ENCODE results near the gene SLC25A46.
"Not testable (repeated sequence)": the region's sequence is repeated elsewhere in the genome, so short reads cannot be mapped to it uniquely, and the experiment has no call there.

SLC25A46 gene

DNA sequence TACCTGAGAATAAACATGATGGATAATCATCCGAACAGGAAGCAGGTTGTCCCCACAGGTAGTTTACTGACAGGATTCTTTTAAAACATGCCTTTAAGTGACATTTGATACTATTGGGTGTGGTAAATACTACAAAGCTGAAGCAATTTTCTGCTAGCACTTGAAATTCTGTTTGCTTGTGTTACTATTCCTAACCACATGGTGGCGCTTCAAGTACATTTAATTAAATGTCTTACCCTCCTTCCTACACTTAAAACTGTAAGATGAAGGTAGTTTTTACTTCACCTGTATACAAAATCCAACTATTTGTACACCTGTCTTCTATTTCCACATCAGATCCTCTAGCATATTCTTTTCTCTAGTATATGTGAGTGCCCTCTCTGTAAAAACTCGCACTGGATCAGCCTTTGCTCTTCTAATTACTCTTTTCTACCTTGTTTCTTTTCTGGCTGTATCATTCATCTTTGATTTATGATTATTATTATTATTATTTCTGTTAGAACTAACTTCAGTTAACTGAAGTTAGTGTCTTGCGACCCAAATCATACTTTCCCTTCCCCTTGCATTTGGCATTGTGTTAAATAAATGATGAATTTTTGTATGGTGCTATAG lies 18.4 kb downstream of the SLC25A46 start:
- DNase-seq = no peak

DNA sequence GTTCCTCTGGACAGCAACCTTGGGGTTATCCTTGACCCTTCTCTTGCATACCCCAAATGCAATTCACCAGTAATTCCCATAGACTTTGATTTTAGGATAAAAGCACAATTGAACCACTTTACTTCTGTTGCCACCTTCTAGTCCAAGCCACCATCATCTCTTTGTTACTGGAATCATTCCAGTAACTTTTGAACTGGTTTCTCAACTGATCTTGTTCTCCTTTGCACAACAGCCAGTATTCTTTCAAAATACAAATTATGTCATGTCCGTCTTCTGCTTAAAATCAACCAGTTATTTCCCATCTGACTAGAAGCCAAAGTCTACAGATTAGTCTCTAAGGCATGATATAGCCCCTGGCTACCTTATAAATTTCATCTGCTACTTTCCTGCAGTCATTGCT lies 21.4 kb downstream of the SLC25A46 start:
- DNase-seq = no peak

DNA sequence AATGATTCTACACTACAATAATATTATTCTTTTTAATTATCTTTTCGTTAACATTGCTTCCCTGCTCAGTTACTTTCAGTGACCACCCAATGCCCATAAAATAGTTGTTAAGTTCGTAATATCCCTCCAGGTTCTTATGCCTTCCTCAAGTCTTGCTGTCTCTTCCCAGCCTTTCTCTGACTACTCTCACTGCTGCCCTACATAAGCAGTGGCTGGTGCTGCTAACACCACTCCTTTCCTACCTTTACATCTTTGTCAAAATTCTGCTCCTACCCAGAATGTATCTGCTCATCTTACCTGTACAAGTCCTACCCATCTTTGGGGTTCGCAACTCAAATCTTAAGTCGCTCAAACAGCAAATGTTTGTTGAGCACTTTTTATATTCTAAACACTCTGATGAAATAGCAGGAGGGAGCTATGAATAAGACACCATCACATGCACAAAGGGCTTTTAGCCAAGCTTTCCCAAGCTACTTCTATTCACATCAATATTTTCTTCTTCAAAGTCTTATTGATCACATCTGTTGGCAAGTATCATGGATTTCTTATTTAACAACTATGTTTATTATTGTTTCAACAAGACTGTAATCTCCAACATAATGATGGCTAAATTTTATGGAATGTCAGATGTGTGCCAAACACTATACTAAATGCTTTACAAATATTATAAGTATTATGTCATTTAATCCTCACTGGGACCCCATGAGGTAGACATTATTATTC lies 29.5 kb downstream of the SLC25A46 start:
- no peak for DNase-seq

DNA sequence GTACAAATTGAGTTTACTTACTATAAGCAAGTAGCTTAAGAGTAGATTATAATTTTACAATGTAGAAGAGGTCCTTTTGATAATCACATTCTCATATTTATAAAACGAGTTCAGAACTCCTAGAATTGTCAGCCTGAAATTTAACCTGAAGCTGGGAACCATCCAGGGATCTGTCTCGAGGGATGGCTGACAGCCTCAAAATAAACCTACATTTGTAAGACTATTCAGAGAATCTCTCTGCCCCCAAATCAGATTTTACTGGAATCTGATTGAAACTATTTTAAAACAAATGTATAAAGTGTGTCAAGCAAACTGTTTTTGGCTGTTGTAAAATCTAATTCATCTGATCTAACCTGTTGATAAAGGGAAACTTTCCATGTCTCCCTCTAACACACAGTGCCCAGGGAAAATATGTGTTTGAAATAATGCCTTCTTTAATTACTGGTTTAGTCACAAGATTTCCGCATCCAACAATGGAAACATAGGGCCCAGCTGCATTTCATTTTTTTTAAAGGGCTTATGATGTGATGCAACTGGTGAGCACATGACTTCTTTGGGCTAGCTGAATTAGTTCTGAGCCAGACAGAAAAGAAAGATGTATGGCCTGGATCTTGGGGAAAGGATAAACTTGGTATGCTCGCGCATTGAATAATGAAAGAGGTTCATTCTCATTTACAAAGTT lies 30.3 kb downstream of the SLC25A46 start:
- DNase-seq = no peak

DNA sequence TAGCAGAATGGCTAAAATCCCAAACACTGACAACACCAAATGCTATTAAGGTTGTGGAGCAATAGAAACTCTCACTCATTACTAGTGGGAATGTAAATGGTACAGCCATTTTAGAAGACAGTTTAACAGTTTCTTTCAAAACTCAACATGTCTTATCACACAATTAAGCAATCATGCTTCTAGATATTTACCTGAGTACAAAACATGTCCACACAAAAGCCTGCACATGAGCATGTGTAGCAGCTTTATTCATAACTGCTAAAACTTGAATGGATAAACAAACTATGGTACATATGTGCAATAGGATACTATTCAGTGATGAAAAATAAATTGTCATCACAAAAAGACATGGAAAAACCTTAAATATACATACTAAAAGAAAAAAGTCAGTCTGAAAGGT lies 31.5 kb downstream of the SLC25A46 start:
- no peak for DNase-seq

DNA sequence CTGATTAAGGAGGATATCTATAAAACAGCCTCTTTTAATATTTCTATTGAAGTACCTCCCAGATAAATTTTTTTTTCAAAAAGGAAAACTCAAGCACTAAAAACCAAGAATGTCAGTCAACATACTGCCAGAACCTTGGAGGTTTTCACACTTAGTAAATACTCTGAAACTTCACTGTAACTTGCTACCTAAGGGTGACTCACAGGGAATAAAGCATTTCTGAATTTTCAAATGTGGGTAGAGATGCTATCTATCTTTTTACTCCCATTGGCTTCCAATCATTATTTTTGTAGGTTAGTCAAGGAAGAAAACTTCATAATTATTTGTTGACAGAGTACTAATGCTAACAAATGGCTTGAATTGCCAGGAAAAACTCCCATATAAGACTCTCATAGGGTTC lies 46.1 kb downstream of the SLC25A46 start:
- DNase-seq = no peak

DNA sequence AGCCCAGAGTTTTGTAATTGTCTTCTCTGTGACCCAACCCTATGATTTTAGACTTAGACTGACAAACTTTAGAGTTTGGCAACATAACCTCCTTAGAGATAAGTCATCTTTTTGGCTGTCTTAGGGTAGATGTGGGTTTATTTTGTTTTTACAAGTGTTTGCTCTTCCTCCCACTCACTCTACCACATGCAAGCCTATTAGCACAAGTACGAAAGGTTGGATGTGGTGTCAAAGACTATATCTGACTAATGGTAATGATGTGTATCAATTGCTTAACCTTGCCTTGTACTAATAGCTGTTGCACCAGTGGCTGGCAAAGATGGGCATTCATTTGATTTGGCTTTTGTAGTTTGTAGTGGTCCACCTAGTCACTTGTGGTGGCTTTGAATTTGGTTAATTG lies 46.5 kb downstream of the SLC25A46 start:
- DNase-seq = no peak

DNA sequence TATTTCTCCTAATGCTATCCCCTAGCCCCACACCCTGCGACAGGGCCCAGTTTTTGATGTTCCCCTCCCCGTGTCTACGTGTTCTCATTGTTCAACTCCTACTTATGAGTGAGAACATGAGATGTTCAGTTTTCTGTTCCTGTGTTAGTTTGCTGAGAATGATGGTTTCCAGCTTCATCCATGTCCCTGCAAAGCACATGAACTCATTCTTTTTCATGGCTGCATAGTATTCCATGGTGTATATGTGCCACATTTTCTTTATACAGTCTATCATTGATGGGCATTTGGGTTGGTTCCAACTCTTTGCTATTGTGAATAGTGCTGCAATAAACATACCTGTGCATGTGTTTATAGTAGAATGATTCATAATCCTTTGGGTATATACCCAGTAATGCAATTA lies 49.2 kb downstream of the SLC25A46 start:
- not testable (repeated sequence) for DNase-seq

DNA sequence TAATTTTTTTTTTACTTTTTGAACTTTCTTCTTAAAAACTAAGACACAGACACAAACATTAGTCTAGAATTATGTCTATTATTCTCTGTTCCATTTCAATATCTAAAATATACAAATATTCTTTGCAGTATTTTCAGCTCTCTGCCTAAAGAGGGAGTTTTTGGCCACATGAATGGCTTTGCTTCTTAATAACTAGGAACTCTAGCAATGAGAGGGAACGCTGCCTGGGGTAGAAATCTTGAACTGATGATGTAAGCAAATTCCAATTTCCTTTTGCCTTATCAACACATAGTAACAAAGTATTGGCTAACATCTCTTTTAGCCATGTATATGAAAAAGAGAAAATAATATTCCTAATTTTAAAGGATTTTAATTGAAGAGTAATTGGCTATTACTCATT lies 51.9 kb downstream of the SLC25A46 start:
- DNase-seq = no peak

DNA sequence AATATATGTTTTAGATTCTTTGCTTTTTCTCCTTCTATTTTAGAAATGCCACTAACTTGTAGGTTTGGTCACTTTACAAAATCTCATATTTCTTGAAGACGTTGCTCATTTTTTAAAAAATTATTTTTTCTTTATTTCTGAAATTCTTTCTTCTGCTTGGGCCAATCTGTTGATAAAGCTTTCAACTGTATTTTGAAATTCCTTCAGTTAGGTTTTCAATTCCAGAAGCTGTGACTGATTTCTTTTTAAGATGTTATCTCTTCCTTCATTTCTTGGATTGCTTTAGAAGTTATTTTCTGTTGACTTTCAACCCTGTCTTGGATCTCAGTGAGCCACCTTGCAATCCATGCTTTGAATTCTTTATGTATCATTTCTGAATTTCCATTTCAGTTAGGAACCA lies 64.2 kb downstream of the SLC25A46 start:
- no peak for DNase-seq

DNA sequence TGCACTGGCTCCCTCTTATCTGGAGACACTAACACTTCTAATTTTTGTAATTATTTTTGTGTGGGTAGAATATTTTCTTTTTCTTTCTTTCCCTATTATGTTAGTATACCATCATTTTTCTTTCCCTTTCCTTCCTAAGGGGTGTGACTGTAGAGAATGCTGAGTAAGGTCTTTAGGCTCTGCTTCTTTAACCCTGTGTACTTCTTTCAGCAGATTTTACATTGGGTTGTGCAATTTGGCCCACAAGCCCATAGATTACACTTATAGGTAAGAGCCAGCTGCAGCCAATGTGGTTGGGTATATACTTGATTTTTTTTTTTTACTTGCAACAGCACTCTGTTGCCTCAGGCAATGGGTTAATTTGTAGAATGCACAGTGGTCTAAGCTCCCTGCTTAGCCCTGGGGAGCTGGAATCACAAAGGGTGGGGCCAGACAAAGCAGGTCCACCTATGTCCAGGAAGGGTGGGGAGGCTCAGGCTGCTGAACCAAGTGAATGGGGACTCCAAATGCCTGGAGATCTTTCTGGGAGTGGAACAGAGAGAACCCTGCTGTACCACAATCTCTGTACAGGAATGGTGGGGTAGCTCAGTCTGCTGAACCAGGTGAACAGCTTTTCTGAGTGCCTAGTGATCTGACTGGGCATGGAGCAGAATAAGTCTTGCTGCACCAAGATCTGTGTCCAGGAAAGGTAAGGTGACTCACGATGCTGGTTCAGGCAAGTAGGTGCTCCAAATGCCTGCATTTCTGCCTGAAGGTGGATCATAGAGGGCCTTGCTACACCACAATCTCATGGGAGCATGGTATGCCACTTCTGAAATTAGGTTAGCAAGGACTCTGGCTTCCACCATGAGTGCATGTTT lies 64.9 kb downstream of the SLC25A46 start:
- no peak for DNase-seq

DNA sequence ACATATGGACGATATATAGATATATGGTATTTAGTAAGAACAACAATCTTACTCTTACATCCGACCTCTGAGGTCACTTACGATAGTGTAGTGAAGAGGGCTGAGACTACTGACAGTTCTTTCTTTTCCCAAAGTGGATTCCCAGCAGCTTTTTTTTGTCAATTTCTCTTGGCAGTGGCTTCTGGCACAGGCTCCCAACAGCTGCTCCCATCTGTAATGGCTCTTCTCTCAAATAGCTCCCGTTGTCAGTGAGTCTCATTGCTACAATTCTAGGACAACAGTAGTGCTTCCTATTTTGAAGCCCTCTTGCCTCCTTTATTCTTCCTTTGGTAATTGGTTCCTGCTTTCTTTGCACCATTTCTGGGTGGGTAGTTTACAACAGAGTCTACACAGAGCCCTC lies 68.4 kb downstream of the SLC25A46 start:
- DNase-seq = no peak

DNA sequence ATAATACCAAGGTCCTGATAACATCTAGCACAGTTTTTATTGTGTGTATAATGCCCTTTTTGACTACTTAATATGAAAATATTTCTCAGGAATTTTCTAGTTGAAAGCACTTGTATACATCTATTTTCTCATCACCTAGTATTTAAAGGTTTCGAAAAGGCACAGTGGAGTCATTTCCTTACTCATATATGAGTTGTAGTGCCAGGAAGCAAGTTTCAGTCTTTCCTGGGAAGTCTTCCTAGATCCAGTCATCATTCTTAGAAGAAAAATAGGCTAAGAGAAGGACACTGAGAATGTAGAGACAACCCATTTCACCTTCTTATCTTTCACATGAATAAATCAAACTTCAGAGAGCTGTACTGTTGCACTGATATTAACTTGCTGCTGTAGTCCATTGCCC lies 70.2 kb downstream of the SLC25A46 start:
- no peak for DNase-seq

Data from stimulated activated CD4-positive, alpha-beta T cell treated with anti-CD3 and anti-CD28 coated beads, Interleukin-4, amount 100 ng/mL, for 4 hours (primary cell).